Activated CD4-positive, alpha-beta memory T cell treated with anti-CD3 and anti-CD28 coated beads, Interleukin-2, amount 10 ng/mL, durations not matched to agents 7 days and 5 days (primary cell): ENCODE data around the gene GLMP. TPM values are rescaled to one million over a fixed set of nuclear protein-coding genes. Genes with fewer than 3 reads are reported as not detected.

ENCODE experiments used
- CTCF ChIA-PET: fragments of 350-600 bp; sonication (Branson Sonifier 250); formaldehyde crosslinking; loops from one replicate; lab custom pipeline; 2021; ENCODE audit warnings: antibody characterized with exemption, inconsistent platforms; lab: Charles Lee
- POLR2A ChIA-PET: fragments of 350-600 bp; sonication (Branson Sonifier 250); formaldehyde crosslinking; loops from one replicate; lab custom pipeline; 2021; ENCODE audit warnings: antibody characterized with exemption; lab: Charles Lee
- DNase-seq: peaks from one replicate; pipeline ENCODE4 v3.0.0-alpha.2; 2020
- H3K27ac Mint-ChIP-seq: one replicate; pipeline ENCODE4 v1.8.0; 2021; ENCODE audit warnings: mild to moderate bottlenecking, mixed read lengths
- H3K27me3 Mint-ChIP-seq: one replicate; pipeline ENCODE4 v1.8.0; 2021; ENCODE audit warnings: mixed read lengths
- H3K36me3 Mint-ChIP-seq: one replicate; pipeline ENCODE4 v1.8.0; 2021; ENCODE audit warnings: low read depth, mixed read lengths
- H3K4me1 Mint-ChIP-seq: one replicate; pipeline ENCODE4 v1.8.0; 2021; ENCODE audit warnings: mixed read lengths
- H3K4me3 Mint-ChIP-seq: one replicate; pipeline ENCODE4 v1.8.0; 2021; ENCODE audit warnings: mild to moderate bottlenecking, mixed read lengths
- H3K9me3 Mint-ChIP-seq: one replicate; pipeline ENCODE4 v1.8.0; 2021; ENCODE audit warnings: mixed read lengths
- total RNA-seq, 2 experiments: library from RNA; stranded (reverse); gene quantifications; one replicate each; pipeline ENCODE4 v1.2.3, GENCODE V29; 2021

Gene GLMP
- total RNA-seq, 2 experiments from 2014 or later = 36.8 to 39.4 TPM

GRCh38 chr1:156266051-156266450 is 29.4 kb downstream of the GLMP start:
- Mint-ChIP-seq H3K27ac (no peak overlapping the region), H3K4me3 (no peak overlapping the region), H3K27me3 (no peaks in the 10 kb centered on the region), H3K9me3 (no peaks in the 10 kb centered on the region), H3K36me3 (peaks cover 69% of the 10 kb centered on the region), H3K4me1 (peaks cover 7% of the 10 kb centered on the region)
- DNase-seq = no peak
- ChIA-PET CTCF (no interaction called here), POLR2A (no interaction called here)

- H3K27ac Mint-ChIP-seq = no peak overlapping the region
- no peak for DNase-seq
- H3K9me3 Mint-ChIP-seq = no peaks in the 10 kb centered on the region
- H3K4me1 Mint-ChIP-seq = peaks cover 8% of the 10 kb centered on the region
- ChIA-PET CTCF (interaction anchor here (1.2 kb wide), 1 partner anchor 133 kb away, joined by 5 read pairs; no protein-coding TSS in a partner anchor), POLR2A (interaction anchor here (3.5 kb wide), 1 partner anchor 19 kb away, joined by 17 read pairs; the partner anchor contains the start of gene SMG5)
- H3K36me3 Mint-ChIP-seq = peaks cover 82% of the 10 kb centered on the region
- H3K27me3 Mint-ChIP-seq = no peaks in the 10 kb centered on the region
- H3K4me3 Mint-ChIP-seq = no peak overlapping the region
Observed at GRCh38 chr1:156263288-156263655, 32.2 kb downstream of the GLMP start.

GRCh38 chr1:156262461-156263287 is 32.8 kb downstream of the GLMP start:
- H3K36me3 Mint-ChIP-seq = peaks cover 82% of the 10 kb centered on the region
- no peak for DNase-seq
- H3K27me3 Mint-ChIP-seq = no peaks in the 10 kb centered on the region
- no peak overlapping the region for H3K4me3 Mint-ChIP-seq
- peaks cover 12% of the 10 kb centered on the region for H3K4me1 Mint-ChIP-seq
- POLR2A ChIA-PET = interaction anchor here (1.0 to 3.5 kb wide), 3 partner anchors 9 to 20 kb away, joined by 3 to 17 read pairs (median 3); partner anchors contain the start of gene SMG5
- peak overlapping the region; percentile 5 for H3K27ac Mint-ChIP-seq
- CTCF ChIA-PET = interaction anchor here (1.2 kb wide), 1 partner anchor 132 kb away, joined by 5 read pairs; no protein-coding TSS in a partner anchor
- H3K9me3 Mint-ChIP-seq = no peaks in the 10 kb centered on the region

- no peak for DNase-seq
- no peak overlapping the region for H3K4me3 Mint-ChIP-seq
- H3K27me3 Mint-ChIP-seq = no peaks in the 10 kb centered on the region
- peaks cover 78% of the 10 kb centered on the region for H3K36me3 Mint-ChIP-seq
- ChIA-PET POLR2A (interaction anchor here (0.7 to 3.5 kb wide), 3 partner anchors 9 to 22 kb away, joined by 3 to 17 read pairs (median 5); partner anchors contain the start of gene SMG5), CTCF (no interaction called here)
- peaks cover 15% of the 10 kb centered on the region for H3K4me1 Mint-ChIP-seq
- no peaks in the 10 kb centered on the region for H3K9me3 Mint-ChIP-seq
- H3K27ac Mint-ChIP-seq = peak overlapping the region; percentile 40
Observed at GRCh38 chr1:156260896-156261295, 34.6 kb downstream of the GLMP start.

GRCh38 chr1:156259805-156260204 is 35.7 kb downstream of the GLMP start:
- H3K36me3 Mint-ChIP-seq = peaks cover 71% of the 10 kb centered on the region
- ChIA-PET POLR2A (interaction anchor here (1.4 to 1.8 kb wide), 3 partner anchors 9 to 23 kb away, joined by 5 to 9 read pairs (median 5); partner anchors contain the start of gene SMG5), CTCF (no interaction called here)
- no peak overlapping the region for H3K4me3 Mint-ChIP-seq
- no peak for DNase-seq
- no peak overlapping the region for H3K27ac Mint-ChIP-seq
- peaks cover 15% of the 10 kb centered on the region for H3K4me1 Mint-ChIP-seq
- H3K9me3 Mint-ChIP-seq = no peaks in the 10 kb centered on the region
- no peaks in the 10 kb centered on the region for H3K27me3 Mint-ChIP-seq

GRCh38 chr1:156258859-156259258 is 36.6 kb downstream of the GLMP start:
- CTCF ChIA-PET = no interaction called here
- H3K27me3 Mint-ChIP-seq = no peaks in the 10 kb centered on the region
- peaks cover 17% of the 10 kb centered on the region for H3K4me1 Mint-ChIP-seq
- H3K27ac Mint-ChIP-seq = no peak overlapping the region
- H3K36me3 Mint-ChIP-seq = peaks cover 68% of the 10 kb centered on the region
- no peak overlapping the region for H3K4me3 Mint-ChIP-seq
- no peak for DNase-seq
- POLR2A ChIA-PET = interaction anchor here (1.4 to 2.5 kb wide), 3 partner anchors 8 to 23 kb away, joined by 5 to 7 read pairs (median 5); partner anchors contain the start of gene SMG5
- H3K9me3 Mint-ChIP-seq = no peaks in the 10 kb centered on the region

- H3K36me3 Mint-ChIP-seq = peaks cover 67% of the 10 kb centered on the region
- H3K27ac Mint-ChIP-seq = peak overlapping the region; percentile 45
- ChIA-PET POLR2A (interaction anchor here (1.2 to 2.5 kb wide), 2 partner anchors 11 to 25 kb away, joined by 3 to 7 read pairs; partner anchors contain the start of gene SMG5), CTCF (interaction anchor here (0.6 to 1.3 kb wide), 3 partner anchors 112 to 865 kb away, joined by 3 read pairs; no protein-coding TSS in a partner anchor)
- no peaks in the 10 kb centered on the region for H3K27me3 Mint-ChIP-seq
- H3K9me3 Mint-ChIP-seq = no peaks in the 10 kb centered on the region
- peaks cover 17% of the 10 kb centered on the region for H3K4me1 Mint-ChIP-seq
- DNase-seq = no peak
- no peak overlapping the region for H3K4me3 Mint-ChIP-seq
Observed at GRCh38 chr1:156257711-156258110, 37.8 kb downstream of the GLMP start.

- no peak for DNase-seq
- no peak overlapping the region for H3K27ac Mint-ChIP-seq
- peaks cover 53% of the 10 kb centered on the region for H3K36me3 Mint-ChIP-seq
- H3K4me1 Mint-ChIP-seq = peaks cover 34% of the 10 kb centered on the region
- ChIA-PET CTCF (no interaction called here), POLR2A (interaction anchor here (1.1 to 2.0 kb wide), 4 partner anchors 8 to 142 kb away, joined by 3 to 5 read pairs (median 4); partner anchors contain the start of gene SMG5)
- H3K4me3 Mint-ChIP-seq = no peak overlapping the region
- no peaks in the 10 kb centered on the region for H3K27me3 Mint-ChIP-seq
- H3K9me3 Mint-ChIP-seq = no peaks in the 10 kb centered on the region
Observed at GRCh38 chr1:156253634-156254033, 41.8 kb downstream of the GLMP start.

GRCh38 chr1:156251527-156251926 is 44.0 kb downstream of the GLMP start:
- peaks cover 25% of the 10 kb centered on the region for H3K4me1 Mint-ChIP-seq
- H3K4me3 Mint-ChIP-seq = no peak overlapping the region
- peaks cover 36% of the 10 kb centered on the region for H3K36me3 Mint-ChIP-seq
- no peak for DNase-seq
- no peaks in the 10 kb centered on the region for H3K27me3 Mint-ChIP-seq
- peak overlapping the region; percentile 64 for H3K27ac Mint-ChIP-seq
- ChIA-PET POLR2A (interaction anchor here (0.9 to 2.2 kb wide), 7 partner anchors 8 to 39 kb away, joined by 3 to 12 read pairs (median 5); partner anchors contain the start of genes BGLAP, PMF1, SMG5 and TMEM79), CTCF (interaction anchor here (1.2 to 1.5 kb wide), 5 partner anchors 9 to 185 kb away, joined by 3 to 4 read pairs (median 3); partner anchors contain the start of gene BGLAP)
- H3K9me3 Mint-ChIP-seq = no peaks in the 10 kb centered on the region

GRCh38 chr1:156249593-156249992 is 45.9 kb downstream of the GLMP start:
- peaks cover 41% of the 10 kb centered on the region for H3K4me1 Mint-ChIP-seq
- CTCF ChIA-PET = no interaction called here
- peaks cover 28% of the 10 kb centered on the region for H3K36me3 Mint-ChIP-seq
- H3K27me3 Mint-ChIP-seq = no peaks in the 10 kb centered on the region
- no peak for DNase-seq
- no peak overlapping the region for H3K27ac Mint-ChIP-seq
- POLR2A ChIA-PET = interaction anchor here (1.2 kb wide), 1 partner anchor 16 kb away, joined by 3 read pairs; no protein-coding TSS in a partner anchor
- no peaks in the 10 kb centered on the region for H3K9me3 Mint-ChIP-seq
- no peak overlapping the region for H3K4me3 Mint-ChIP-seq

GRCh38 chr1:156248323-156248683 is 47.2 kb downstream of the GLMP start:
- Mint-ChIP-seq H3K4me3 (no peak overlapping the region), H3K27me3 (no peaks in the 10 kb centered on the region), H3K4me1 (peaks cover 44% of the 10 kb centered on the region), H3K36me3 (peaks cover 20% of the 10 kb centered on the region), H3K27ac (no peak overlapping the region), H3K9me3 (no peaks in the 10 kb centered on the region)
- DNase-seq = no peak
- CTCF ChIA-PET = no interaction called here
- POLR2A ChIA-PET = interaction anchor here (1.0 kb wide), 1 partner anchor 22 kb away, joined by 3 read pairs; no protein-coding TSS in a partner anchor

GRCh38 chr1:156247460-156248322 is 47.8 kb downstream of the GLMP start, which contains the start of gene PAQR6:
PAQR6 (minus strand) TSS chr1:156248056; CDS start chr1:156246731, 1,325 bp downstream.
- no peak for DNase-seq
- Mint-ChIP-seq H3K27ac (no peak within 1 kb of the TSS), H3K4me3 (no peak within 1 kb of the TSS), H3K27me3 (no peaks in the 10 kb centered on the region), H3K9me3 (no peaks in the 10 kb centered on the region), H3K36me3 (peaks cover 14% of the 10 kb centered on the region), H3K4me1 (peaks cover 42% of the 10 kb centered on the region)
- ChIA-PET POLR2A (interaction anchor here (0.8 to 1.0 kb wide), 3 partner anchors 21 to 35 kb away, joined by 3 to 4 read pairs (median 3); partner anchors contain the start of genes PMF1 and SMG5), CTCF (no interaction called here)
